ENCODE data around the gene REELD1.

The REELD1 gene

DNA sequence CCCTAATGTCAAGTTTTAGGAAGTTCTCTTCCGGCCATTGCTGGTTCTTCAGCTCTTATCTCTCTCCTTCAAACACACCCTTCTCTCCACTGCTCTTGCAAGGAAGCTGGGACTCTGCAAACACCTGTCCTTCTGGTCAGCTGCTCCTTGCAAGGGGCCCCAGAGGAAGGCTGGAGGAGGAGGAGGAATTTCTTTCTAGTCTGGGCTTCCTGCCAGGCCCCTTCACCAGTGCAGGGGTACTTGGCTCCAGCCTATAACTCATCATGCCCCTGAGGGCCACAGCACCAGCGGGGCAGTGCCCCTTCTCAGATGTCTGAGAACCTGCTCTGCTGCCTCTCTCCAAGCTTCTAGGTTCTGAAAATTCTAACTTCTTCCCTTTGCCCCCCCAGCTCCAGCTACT is 46.7 kb downstream of the REELD1 start:
- Histone ChIP-seq H3K27me3 (no peaks in the 10 kb centered on the region), H3K4me2 (no peak overlapping the region), H3K4me3 (no peak overlapping the region), H3K9ac (no peak overlapping the region), H3K27ac (no peak overlapping the region), H3K36me3 (peaks cover 5% of the 10 kb centered on the region; the same call in 1 of the 2 replicates), H3K9me3 (no peaks in the 10 kb centered on the region), H4K20me1 (no peaks in the 10 kb centered on the region), H3K4me1 (no peaks in the 10 kb centered on the region)
- no peak for TF ChIP-seq Cebpa-rat (IDR thresholded peaks at IDR 0.05)

GRCh38 chr4:146263793-146264192 is 49.5 kb downstream of the REELD1 start:
- Histone ChIP-seq H4K20me1 (no peaks in the 10 kb centered on the region), H3K27ac (no peak overlapping the region), H3K4me1 (no peaks in the 10 kb centered on the region), H3K9ac (no peak overlapping the region), H3K36me3 (0 out of 2 replicates have a peak, but pooled peaks cover 5% of the 10 kb centered on the region), H3K9me3 (no peaks in the 10 kb centered on the region), H3K4me3 (no peak overlapping the region), H3K4me2 (no peak overlapping the region), H3K27me3 (no peaks in the 10 kb centered on the region)
- TF ChIP-seq Cebpa-rat (IDR thresholded peaks at IDR 0.05): no peak

DNA sequence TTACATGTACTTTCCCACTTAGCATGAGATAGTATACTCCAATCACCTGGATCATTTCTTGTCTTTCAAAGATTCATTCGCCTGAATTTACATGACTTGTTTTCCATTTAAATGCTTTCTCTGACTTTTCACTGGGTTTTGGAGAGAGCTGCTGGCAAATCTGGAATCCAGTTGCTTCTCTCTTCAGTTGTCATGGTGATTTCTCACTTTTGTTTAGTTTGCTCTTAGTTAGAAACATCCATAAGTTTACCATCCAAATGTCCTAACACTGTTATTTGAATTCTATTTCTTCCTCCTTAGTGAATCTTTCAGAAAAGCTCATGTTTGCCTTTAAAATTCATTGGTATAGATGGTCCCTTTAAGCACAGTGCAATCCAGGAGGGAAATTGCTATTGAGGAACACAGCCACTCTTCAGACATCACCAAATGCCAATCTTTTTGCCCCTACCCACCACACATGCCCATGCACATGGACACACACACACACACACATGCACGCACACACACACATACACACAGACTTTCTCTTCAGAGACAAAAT is 51.7 kb downstream of the REELD1 start:
- 0 out of 2 replicates have a peak, but pooled peaks cover 5% of the 10 kb centered on the region for H3K36me3 ChIP-seq
- H3K9ac ChIP-seq: no peak overlapping the region
- H3K4me2 ChIP-seq: no peak overlapping the region
- H3K4me1 ChIP-seq: 0 out of 2 replicates have a peak, but pooled peaks cover 4% of the 10 kb centered on the region
- no peaks in the 10 kb centered on the region for H3K9me3 ChIP-seq
- no peak for TF ChIP-seq Cebpa-rat (IDR thresholded peaks at IDR 0.05)
- no peaks in the 10 kb centered on the region for H4K20me1 ChIP-seq
- H3K4me3 ChIP-seq: no peak overlapping the region
- no peaks in the 10 kb centered on the region for H3K27me3 ChIP-seq
- H3K27ac ChIP-seq: no peak overlapping the region

- H3K9me3 ChIP-seq: no peaks in the 10 kb centered on the region
- H3K4me2 ChIP-seq: no peak overlapping the region
- no peak overlapping the region for H3K4me3 ChIP-seq
- 0 out of 2 replicates have a peak, but pooled peaks cover 3% of the 10 kb centered on the region for H3K36me3 ChIP-seq
- no peak overlapping the region for H3K9ac ChIP-seq
- no peaks in the 10 kb centered on the region for H4K20me1 ChIP-seq
- H3K27me3 ChIP-seq: no peaks in the 10 kb centered on the region
- 0 out of 2 replicates have a peak, but pooled peaks cover 4% of the 10 kb centered on the region for H3K4me1 ChIP-seq
- no peak for TF ChIP-seq Cebpa-rat (IDR thresholded peaks at IDR 0.05)
- no peak overlapping the region for H3K27ac ChIP-seq
These were observed 53.5 kb downstream of the REELD1 start for GRCh38 chr4:146267826-146268225.

DNA sequence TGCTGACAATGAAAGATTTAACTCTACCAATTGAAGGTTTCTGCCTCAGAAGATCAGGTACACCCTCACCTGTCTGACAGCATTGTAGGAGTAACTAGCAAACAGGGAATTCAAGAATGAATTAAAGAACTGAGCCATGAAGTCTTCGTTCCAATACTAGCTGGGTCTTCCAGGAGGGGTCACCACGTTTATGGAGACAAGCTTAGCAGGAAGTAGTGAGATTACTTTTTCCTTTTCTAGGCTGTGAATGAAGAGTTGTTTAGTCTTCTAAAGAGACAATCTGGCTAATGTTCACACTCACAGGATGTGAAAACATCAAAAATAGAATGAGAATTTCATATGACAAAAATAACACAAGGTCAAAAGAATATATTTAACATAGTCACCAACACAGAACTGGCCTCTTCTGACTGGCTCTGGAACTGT is 54.9 kb downstream of the REELD1 start:
- no peak overlapping the region for H3K4me2 ChIP-seq
- no peaks in the 10 kb centered on the region for H3K27me3 ChIP-seq
- H3K4me1 ChIP-seq: 0 out of 2 replicates have a peak, but pooled peaks cover 4% of the 10 kb centered on the region
- no peak overlapping the region for H3K27ac ChIP-seq
- no peaks in the 10 kb centered on the region for H3K36me3 ChIP-seq
- TF ChIP-seq Cebpa-rat (IDR thresholded peaks at IDR 0.05): no peak
- no peaks in the 10 kb centered on the region for H4K20me1 ChIP-seq
- H3K9me3 ChIP-seq: no peaks in the 10 kb centered on the region
- no peak overlapping the region for H3K4me3 ChIP-seq
- H3K9ac ChIP-seq: no peak overlapping the region

DNA sequence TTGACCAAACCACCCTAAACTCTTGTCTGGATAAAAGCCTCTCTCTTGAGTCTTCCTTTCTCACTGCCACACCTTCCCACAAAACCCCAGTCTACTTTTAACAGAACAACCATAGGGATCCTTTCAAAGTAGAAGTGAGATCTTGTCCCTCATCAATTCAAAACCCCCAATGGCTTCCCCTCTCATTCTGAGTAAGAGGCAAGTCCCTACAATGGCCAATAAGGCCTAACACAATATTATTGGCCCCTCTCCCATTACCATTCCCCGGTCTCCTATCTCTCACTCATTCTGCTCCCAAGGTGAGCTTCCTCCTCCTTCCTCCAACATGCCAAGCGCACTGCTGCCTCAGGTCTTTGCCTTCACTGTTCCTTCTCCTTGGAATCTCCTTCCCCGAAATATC is 57.1 kb downstream of the REELD1 start:
- H3K4me2 ChIP-seq: no peak overlapping the region
- H3K27ac ChIP-seq: no peak overlapping the region
- no peak overlapping the region for H3K4me3 ChIP-seq
- H3K4me1 ChIP-seq: 0 out of 2 replicates have a peak, but pooled peaks cover 4% of the 10 kb centered on the region
- H3K36me3 ChIP-seq: no peaks in the 10 kb centered on the region
- H3K27me3 ChIP-seq: no peaks in the 10 kb centered on the region
- H3K9me3 ChIP-seq: no peaks in the 10 kb centered on the region
- H3K9ac ChIP-seq: no peak overlapping the region
- TF ChIP-seq Cebpa-rat (IDR thresholded peaks at IDR 0.05): no peak
- no peaks in the 10 kb centered on the region for H4K20me1 ChIP-seq

- Histone ChIP-seq H3K4me1 (0 out of 2 replicates have a peak, but pooled peaks cover 4% of the 10 kb centered on the region), H3K27ac (no peak overlapping the region), H3K9me3 (no peaks in the 10 kb centered on the region), H3K36me3 (no peaks in the 10 kb centered on the region), H4K20me1 (no peaks in the 10 kb centered on the region), H3K27me3 (no peaks in the 10 kb centered on the region), H3K9ac (no peak overlapping the region), H3K4me3 (no peak overlapping the region), H3K4me2 (no peak overlapping the region)
- no peak for TF ChIP-seq Cebpa-rat (IDR thresholded peaks at IDR 0.05)
These were observed 59.0 kb downstream of the REELD1 start for GRCh38 chr4:146273204-146273901.

DNA sequence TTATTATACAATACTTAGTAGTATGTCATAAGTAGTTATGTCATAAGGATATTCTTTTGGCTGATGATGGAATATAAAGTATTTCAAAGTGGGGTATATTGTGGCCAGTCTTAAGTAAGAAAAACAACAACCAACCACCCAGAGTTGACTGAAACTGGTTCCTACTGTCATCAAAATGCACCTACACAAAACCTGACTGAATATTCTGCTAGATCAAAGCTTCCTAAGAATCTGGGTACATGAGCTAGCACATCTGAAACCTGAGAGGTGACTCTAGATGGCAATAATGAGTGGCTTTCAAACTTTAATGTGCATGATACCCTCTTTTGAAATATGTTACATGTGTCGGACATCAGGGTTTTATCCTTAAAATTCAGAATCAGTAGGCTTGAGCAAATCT is 60.4 kb downstream of the REELD1 start:
- H3K27me3 ChIP-seq: no peaks in the 10 kb centered on the region
- H3K4me2 ChIP-seq: no peak overlapping the region
- TF ChIP-seq Cebpa-rat (IDR thresholded peaks at IDR 0.05): no peak
- H4K20me1 ChIP-seq: no peaks in the 10 kb centered on the region
- no peak overlapping the region for H3K4me3 ChIP-seq
- H3K4me1 ChIP-seq: no peaks in the 10 kb centered on the region
- no peaks in the 10 kb centered on the region for H3K9me3 ChIP-seq
- H3K36me3 ChIP-seq: no peaks in the 10 kb centered on the region
- no peak overlapping the region for H3K9ac ChIP-seq
- H3K27ac ChIP-seq: no peak overlapping the region

DNA sequence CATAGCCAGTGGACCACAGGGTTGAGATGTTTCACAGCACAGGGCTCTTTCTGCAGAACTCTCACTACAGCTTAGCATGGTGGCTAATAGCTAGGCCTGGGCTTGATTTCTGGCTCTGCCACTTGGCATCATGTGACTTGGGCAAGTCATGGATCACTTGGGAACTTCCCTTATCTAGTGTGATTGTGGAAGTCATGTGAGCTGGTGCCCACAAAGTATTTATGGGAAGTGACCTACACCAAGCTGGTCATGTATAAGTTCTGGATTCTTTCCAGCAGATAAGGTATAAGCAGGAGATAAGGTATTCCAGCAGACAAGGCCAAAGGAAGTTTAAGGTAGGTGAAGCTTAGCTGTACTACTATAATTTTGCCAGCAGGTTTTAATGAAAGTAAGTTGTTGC is 61.0 kb downstream of the REELD1 start:
- H3K4me3 ChIP-seq: no peak overlapping the region
- H3K36me3 ChIP-seq: no peaks in the 10 kb centered on the region
- no peak overlapping the region for H3K27ac ChIP-seq
- no peaks in the 10 kb centered on the region for H3K4me1 ChIP-seq
- H3K9ac ChIP-seq: no peak overlapping the region
- H4K20me1 ChIP-seq: no peaks in the 10 kb centered on the region
- H3K9me3 ChIP-seq: no peaks in the 10 kb centered on the region
- H3K27me3 ChIP-seq: no peaks in the 10 kb centered on the region
- no peak overlapping the region for H3K4me2 ChIP-seq
- no peak for TF ChIP-seq Cebpa-rat (IDR thresholded peaks at IDR 0.05)

DNA sequence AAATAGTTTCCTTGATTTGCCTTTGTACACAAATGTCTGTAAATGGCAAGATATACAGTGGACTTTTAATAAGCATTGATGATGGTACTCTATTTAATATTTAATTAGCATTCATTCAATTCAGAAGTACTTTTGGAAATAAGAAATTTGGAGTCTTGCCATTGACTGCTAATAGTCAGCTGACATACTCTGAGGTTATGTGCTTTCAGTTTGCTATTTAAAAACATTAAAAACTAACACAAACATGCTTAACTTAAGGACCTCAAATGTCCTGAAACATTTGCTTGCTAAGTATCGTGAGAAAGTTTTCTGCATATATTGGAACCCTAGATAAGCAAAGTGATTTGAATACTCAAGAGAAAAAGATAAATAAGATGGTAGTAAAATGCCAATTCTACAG is 64.6 kb downstream of the REELD1 start:
- Histone ChIP-seq H3K4me2 (no peak overlapping the region), H3K9ac (no peak overlapping the region), H4K20me1 (no peaks in the 10 kb centered on the region), H3K4me3 (no peak overlapping the region), H3K27ac (no peak overlapping the region), H3K4me1 (0 out of 2 replicates have a peak, but pooled peaks cover under 1% of the 10 kb centered on the region), H3K9me3 (no peaks in the 10 kb centered on the region), H3K36me3 (no peaks in the 10 kb centered on the region), H3K27me3 (no peaks in the 10 kb centered on the region)
- no peak for TF ChIP-seq Cebpa-rat (IDR thresholded peaks at IDR 0.05)

All from BLaER1 (cell line).